ENCODE data around the gene ADAMTS8.

Gene ADAMTS8

GRCh38 chr11:130467116-130467900, 38.9 kb upstream of the ADAMTS8 start:
- Histone ChIP-seq H3K4me3 (ENCODE audit: low read length) (no peak overlapping the region), H4K20me1 (ENCODE audit: insufficient read depth, low read length) (no peaks in the 10 kb centered on the region), H3K9me3 (replicated peaks; ENCODE audit: insufficient read depth, low read length) (no peaks in the 10 kb centered on the region), H3K4me1 (ENCODE audit: low read length) (no peaks in the 10 kb centered on the region), H3K79me2 (ENCODE audit: low read length) (no peaks in the 10 kb centered on the region), H3K9ac (ENCODE audit: low read length) (no peak overlapping the region), H3K9me2 (replicated peaks; ENCODE audit: insufficient read depth, low read length) (no peaks in the 10 kb centered on the region), H3K27ac (ENCODE audit: low read length) (no peak overlapping the region), H3F3A (ENCODE audit: insufficient read depth, low read length) (no peaks in the 10 kb centered on the region), H3K4me2 (ENCODE audit: low read depth, low read length) (no peak overlapping the region), H3K36me3 (replicated peaks; ENCODE audit: insufficient read depth, low read length) (no peaks in the 10 kb centered on the region), H3K27me3 (replicated peaks; ENCODE audit: insufficient read depth, low read length) (no peaks in the 10 kb centered on the region), H2AFZ (ENCODE audit: low read length) (no peak overlapping the region)
- TF ChIP-seq EZH2phosphoT487 (IDR thresholded peaks at IDR 0.05; ENCODE audit: low read length): no peak
- TF ChIP-seq CTCF (IDR thresholded peaks at IDR 0.05; ENCODE audit: low read length): no peak
- TF ChIP-seq EZH2 (optimal IDR thresholded peaks at IDR 0.05; ENCODE audit: low read depth, low read length): no peak
- DNase-seq: no peak

GRCh38 chr11:130465263-130465662, 36.9 kb upstream of the ADAMTS8 start:
- no peaks in the 10 kb centered on the region for H3K9me2 ChIP-seq (replicated peaks; ENCODE audit: insufficient read depth, low read length)
- H3K9ac ChIP-seq (ENCODE audit: low read length): no peak overlapping the region

GRCh38 chr11:130464291-130464812, 35.9 kb upstream of the ADAMTS8 start:
- H3K79me2 ChIP-seq (ENCODE audit: low read length): no peaks in the 10 kb centered on the region
- H4K20me1 ChIP-seq (ENCODE audit: insufficient read depth, low read length): no peaks in the 10 kb centered on the region
- no peaks in the 10 kb centered on the region for H3K27me3 ChIP-seq (replicated peaks; ENCODE audit: insufficient read depth, low read length)
- no peak overlapping the region for H3K4me2 ChIP-seq (ENCODE audit: low read depth, low read length)
- H3F3A ChIP-seq (ENCODE audit: insufficient read depth, low read length): no peaks in the 10 kb centered on the region
- no peaks in the 10 kb centered on the region for H3K4me1 ChIP-seq (ENCODE audit: low read length)
- no peak overlapping the region for H3K27ac ChIP-seq (ENCODE audit: low read length)
- H3K9me2 ChIP-seq (replicated peaks; ENCODE audit: insufficient read depth, low read length): no peaks in the 10 kb centered on the region
- no peak overlapping the region for H3K9ac ChIP-seq (ENCODE audit: low read length)
- DNase-seq: no peak
- no peaks in the 10 kb centered on the region for H3K9me3 ChIP-seq (replicated peaks; ENCODE audit: insufficient read depth, low read length)
- TF ChIP-seq EZH2phosphoT487 (IDR thresholded peaks at IDR 0.05; ENCODE audit: low read length): no peak
- TF ChIP-seq EZH2 (optimal IDR thresholded peaks at IDR 0.05; ENCODE audit: low read depth, low read length): no peak
- no peak for TF ChIP-seq CTCF (IDR thresholded peaks at IDR 0.05; ENCODE audit: low read length)
- no peak overlapping the region for H2AFZ ChIP-seq (ENCODE audit: low read length)
- H3K4me3 ChIP-seq (ENCODE audit: low read length): no peak overlapping the region
- no peaks in the 10 kb centered on the region for H3K36me3 ChIP-seq (replicated peaks; ENCODE audit: insufficient read depth, low read length)

More at GRCh38 chr11:130465263-130465662, 36.9 kb upstream of the ADAMTS8 start:
- no peaks in the 10 kb centered on the region for H3K4me1 ChIP-seq (ENCODE audit: low read length)
- no peak overlapping the region for H3K4me2 ChIP-seq (ENCODE audit: low read depth, low read length)
- no peak overlapping the region for H3K4me3 ChIP-seq (ENCODE audit: low read length)
- H3K79me2 ChIP-seq (ENCODE audit: low read length): no peaks in the 10 kb centered on the region
- DNase-seq: no peak
- H3F3A ChIP-seq (ENCODE audit: insufficient read depth, low read length): no peaks in the 10 kb centered on the region
- H3K27me3 ChIP-seq (replicated peaks; ENCODE audit: insufficient read depth, low read length): no peaks in the 10 kb centered on the region
- H4K20me1 ChIP-seq (ENCODE audit: insufficient read depth, low read length): no peaks in the 10 kb centered on the region
- no peak for TF ChIP-seq EZH2 (optimal IDR thresholded peaks at IDR 0.05; ENCODE audit: low read depth, low read length)
- TF ChIP-seq EZH2phosphoT487 (IDR thresholded peaks at IDR 0.05; ENCODE audit: low read length): no peak
- TF ChIP-seq CTCF (IDR thresholded peaks at IDR 0.05; ENCODE audit: low read length): no peak
- H3K9me3 ChIP-seq (replicated peaks; ENCODE audit: insufficient read depth, low read length): no peaks in the 10 kb centered on the region
- no peak overlapping the region for H3K27ac ChIP-seq (ENCODE audit: low read length)
- H3K36me3 ChIP-seq (replicated peaks; ENCODE audit: insufficient read depth, low read length): no peaks in the 10 kb centered on the region
- H2AFZ ChIP-seq (ENCODE audit: low read length): no peak overlapping the region

All from MM.1S (cell line).